SK-N-SH (cell line): ENCODE data around the gene KCNE3. TPM values are rescaled to one million over a fixed set of nuclear protein-coding genes. Genes with fewer than 3 reads are reported as not detected.

ENCODE experiments used
- CTCF ChIA-PET: fragments of 300-600, 350-600 bp; formaldehyde crosslinking; extraction: SDS; loops from one replicate; lab custom pipeline; 2021; lab: Yijun Ruan, JAX
- POLR2A ChIA-PET: fragments of 350-600 bp; sonication (Branson Sonifier 250); formaldehyde crosslinking; extraction: SDS; loops from one replicate; lab custom pipeline; 2020; ENCODE audit warnings: antibody characterized with exemption, inconsistent platforms; lab: Yijun Ruan, JAX
- DNase-seq: peaks from one replicate; pipeline ENCODE4 v3.0.0; 2012
- H2AFZ ChIP-seq: fragments of 200-600 bp; sonication (generic); 2 replicates; pipeline ENCODE4 v1.8.1; 2016; ENCODE audit warnings: antibody characterized with exemption, mild to moderate bottlenecking, low read depth
- H3F3A ChIP-seq: fragments of 200-600 bp; sonication (generic); replicated peaks from 2 replicates; pipeline ENCODE3; 2016; ENCODE audit warnings: antibody characterized with exemption, mild to moderate bottlenecking; ENCODE audit not compliant: insufficient read depth
- H3K27ac ChIP-seq, 2 experiments: fragments of 200-500 bp in 1 of 2; fragments of 200-600 bp in 1 of 2; sonication (Bioruptor generic) in 1 of 2; sonication (generic), shearing (Covaris generic) in 1 of 2; 2 replicates each; pipeline versions ENCODE4 v1.5.1 to v1.6.1; 2014 to 2016; ENCODE audit warnings: low read depth in 2 of 2, inconsistent platforms in 1 of 2, low read length in 1 of 2, mild to moderate bottlenecking in 1 of 2, mixed read lengths in 1 of 2
- H3K27me3 ChIP-seq: fragments of 200-600 bp; sonication (generic), shearing (Covaris generic); 2 replicates; pipeline ENCODE4 v1.6.1; 2016; ENCODE audit warnings: mixed run types; ENCODE audit not compliant: insufficient read depth
- H3K36me3 ChIP-seq, 2 experiments: fragments of 200-500 bp in 1 of 2; fragments of 200-600 bp in 1 of 2; sonication (Bioruptor generic) in 1 of 2; sonication (generic) in 1 of 2; replicated peaks in 1 of 2; 2 replicates each; pipeline versions ENCODE3 to v1.5.1; 2014 to 2016; ENCODE audit warnings: low read length in 1 of 2, mild to moderate bottlenecking in 1 of 2; ENCODE audit not compliant: insufficient read depth in 2 of 2, control insufficient read depth in 1 of 2
- H3K4me1 ChIP-seq, 2 experiments: fragments of 200-500 bp in 1 of 2; fragments of 200-600 bp in 1 of 2; sonication (Bioruptor generic) in 1 of 2; sonication (generic), shearing (Covaris generic) in 1 of 2; 2 replicates each; pipeline versions ENCODE4 v1.5.1 to v1.6.1; 2014 to 2016; ENCODE audit warnings: low read depth in 1 of 2, low read length in 1 of 2, mixed run types in 1 of 2; ENCODE audit not compliant: insufficient read depth in 2 of 2, control insufficient read depth in 1 of 2
- H3K4me2 ChIP-seq: fragments of 200-600 bp; sonication (generic), shearing (Covaris generic); 2 replicates; pipeline ENCODE4 v1.6.1; 2017; ENCODE audit warnings: mixed run types
- H3K4me3 ChIP-seq, 2 experiments: fragments of 200-500 bp in 1 of 2; fragments of 200-600 bp in 1 of 2; sonication (Bioruptor generic) in 1 of 2; sonication (generic), shearing (Covaris generic) in 1 of 2; 2 replicates each; pipeline versions ENCODE4 v1.5.1 to v1.8.1; 2014 to 2016; ENCODE audit warnings: low read depth in 2 of 2, inconsistent platforms in 1 of 2, low read length in 1 of 2, mild to moderate bottlenecking in 1 of 2, mixed read lengths in 1 of 2, moderate library complexity in 1 of 2
- H3K79me2 ChIP-seq: fragments of 200-600 bp; sonication (generic); 2 replicates; pipeline ENCODE4 v1.8.1; 2017; ENCODE audit warnings: mild to moderate bottlenecking; ENCODE audit not compliant: insufficient read depth
- H3K9ac ChIP-seq: fragments of 200-600 bp; sonication (generic); 2 replicates; pipeline ENCODE4 v1.6.1; 2017; ENCODE audit warnings: mixed run types
- H3K9me2 ChIP-seq: fragments of 200-600 bp; sonication (generic); 2 replicates; pipeline ENCODE4 v1.6.1; 2017; ENCODE audit warnings: mixed run types
- H3K9me3 ChIP-seq: fragments of 200-600 bp; sonication (generic); 2 replicates; pipeline ENCODE4 v1.6.1; 2017; ENCODE audit warnings: mixed run types, mild to moderate bottlenecking, moderate library complexity
- H4K20me1 ChIP-seq: fragments of 200-600 bp; sonication (generic); 2 replicates; pipeline ENCODE4 v1.6.1; 2017; ENCODE audit warnings: mild to moderate bottlenecking, mixed run types; ENCODE audit not compliant: insufficient read depth
- ELF1 ChIP-seq: IDR thresholded peaks from 2 replicates; pipeline ENCODE4 v1.4.0; 2012
- GATA2 ChIP-seq: sonication (generic); formaldehyde crosslinking; IDR thresholded peaks from 2 replicates; pipeline ENCODE4 v1.5.0; 2020; ENCODE audit warnings: mild to moderate bottlenecking, missing genetic modification reagents
- JUND ChIP-seq: IDR thresholded peaks from 2 replicates; pipeline ENCODE4 v1.4.0; 2012
- MAX ChIP-seq: IDR thresholded peaks from 2 replicates; pipeline ENCODE4 v1.4.0; 2012; ENCODE audit warnings: low read depth
- MXI1 ChIP-seq: IDR thresholded peaks from 2 replicates; pipeline ENCODE4 v1.6.1; 2012; ENCODE audit warnings: mild to moderate bottlenecking, low read depth, low read length, improper control_type of control experiment
- PBX3 ChIP-seq: IDR thresholded peaks from 2 replicates; pipeline ENCODE4; 2012
- POLR2AphosphoS5 ChIP-seq: IDR thresholded peaks from 2 replicates; pipeline ENCODE4 v1.6.1; 2012; ENCODE audit warnings: low read depth, low read length
- RAD21 ChIP-seq: IDR thresholded peaks from 2 replicates; pipeline ENCODE4 v1.6.1; 2012; ENCODE audit warnings: mild to moderate bottlenecking, low read length
- RCOR1 ChIP-seq: fragments of 150-350 bp; IDR thresholded peaks from 2 replicates; pipeline ENCODE4 v1.6.1; 2017; ENCODE audit warnings: antibody characterized with exemption, low read length
- REST ChIP-seq: IDR thresholded peaks from 2 replicates; pipeline ENCODE4 v1.6.1; 2012; ENCODE audit warnings: mild to moderate bottlenecking, low read depth, low read length, moderate library complexity
- RFX5 ChIP-seq: IDR thresholded peaks from 2 replicates; pipeline ENCODE4 v1.6.1; 2012; ENCODE audit warnings: mild to moderate bottlenecking, improper control_type of control experiment, low read length
- SIN3A ChIP-seq: IDR thresholded peaks from 2 replicates; pipeline ENCODE4 v1.6.1; 2012; ENCODE audit warnings: low read depth, mild to moderate bottlenecking, low read length, moderate library complexity, borderline replicate concordance
- SMC3 ChIP-seq: IDR thresholded peaks from 2 replicates; pipeline ENCODE4 v1.6.1; 2012; ENCODE audit warnings: low read depth, low read length, improper control_type of control experiment
- TEAD4 ChIP-seq: IDR thresholded peaks from 2 replicates; pipeline ENCODE4 v1.4.0; 2012; ENCODE audit warnings: mild to moderate bottlenecking, borderline replicate concordance; ENCODE audit not compliant: insufficient read depth
- USF1 ChIP-seq: IDR thresholded peaks from 2 replicates; pipeline ENCODE4 v1.4.0; 2012; ENCODE audit warnings: low read depth, borderline replicate concordance
- USF2 ChIP-seq: fragments of 150-350 bp; IDR thresholded peaks from 2 replicates; pipeline ENCODE4 v1.6.1; 2017; ENCODE audit warnings: antibody characterized with exemption, low read length, low read depth, borderline replicate concordance
- ZBTB33 ChIP-seq: IDR thresholded peaks from 2 replicates; pipeline ENCODE4 v1.4.0; 2012; ENCODE audit warnings: low read depth, borderline replicate concordance
- WGBS: methylation state at CpG from one replicate; pipeline ENCODE4 v1.1.6; 2017; ENCODE audit warnings: low lambda C conversion rate; 5-methylcytosine and 5-hydroxymethylcytosine counted together
- polyA plus RNA-seq, 3 experiments: library from polyadenylated mRNA; depleted of rRNA; stranded (reverse); fragments of >200 nt; gene quantifications; 2 replicates each; pipeline ENCODE4 v1.2.3, GENCODE V29; 2012

KCNE3 gene
- polyA plus RNA-seq, 1 of the 3 experiments (the other 2 are of a cell fraction), result not detected

GRCh38 chr11:74471668-74472429, 4.5 kb upstream of the KCNE3 start:
- DNase-seq, result no peak
- Histone ChIP-seq H3F3A (no peaks in the 10 kb centered on the region), H3K4me3 (no peak overlapping the region), H3K79me2 (no peaks in the 10 kb centered on the region), H3K9me2 (no peaks in the 10 kb centered on the region), H3K4me1 (peaks cover 0 to 2% of the 10 kb centered on the region in 2 experiments; a peak in 2 of 4 replicates), H3K27me3 (peaks cover 6% of the 10 kb centered on the region; the same call in 1 of the 2 replicates), H3K9me3 (no peaks in the 10 kb centered on the region), H3K27ac (no peak overlapping the region), H3K36me3 (no peaks in the 10 kb centered on the region), H4K20me1 (no peaks in the 10 kb centered on the region), H3K9ac (no peak overlapping the region), H2AFZ (no peak overlapping the region), H3K4me2 (no peak overlapping the region)
- POLR2A ChIA-PET, result no interaction called here
- CTCF ChIA-PET, result interaction anchor here (1.0 to 2.1 kb wide), 2 partner anchors 18 to 212 kb away, joined by 3 to 10 read pairs; no protein-coding TSS in a partner anchor
- 46% methylated on average over 5 of the region's 5 CpGs for WGBS
- no peak for TF ChIP-seq MAX
- no peak for TF ChIP-seq TEAD4
- TF ChIP-seq GATA2, result no peak
- no peak for TF ChIP-seq ZBTB33
- no peak for TF ChIP-seq SIN3A

GRCh38 chr11:74471037-74471436, 3.7 kb upstream of the KCNE3 start:
- Histone ChIP-seq H3K9me3 (no peaks in the 10 kb centered on the region), H4K20me1 (no peaks in the 10 kb centered on the region), H3K4me1 (peaks cover 0 to 2% of the 10 kb centered on the region in 2 experiments; a peak in 2 of 4 replicates), H3K36me3 (no peaks in the 10 kb centered on the region), H3K4me2 (no peak overlapping the region), H3K27me3 (peaks cover 5% of the 10 kb centered on the region; the same call in 1 of the 2 replicates), H3K79me2 (no peaks in the 10 kb centered on the region), H3F3A (no peaks in the 10 kb centered on the region), H2AFZ (no peak overlapping the region), H3K27ac (no peak overlapping the region), H3K9ac (no peak overlapping the region), H3K4me3 (no peak overlapping the region), H3K9me2 (no peaks in the 10 kb centered on the region)
- ChIA-PET POLR2A (interaction anchor here (1.1 kb wide), 1 partner anchor 23 kb away, joined by 3 read pairs; the partner anchor contains the start of gene LIPT2), CTCF (interaction anchor here (0.9 to 2.1 kb wide), 3 partner anchors 18 to 213 kb away, joined by 3 to 10 read pairs (median 4); no protein-coding TSS in a partner anchor)
- WGBS, result 54% methylated on average over 1 of the region's 1 CpG
- no peak for DNase-seq
- TF ChIP-seq USF2 (no peak), RCOR1 (no peak), REST (no peak), RFX5 (no peak), MAX (no peak), USF1 (no peak), POLR2AphosphoS5 (no peak), PBX3 (no peak), RAD21 (no peak), JUND (no peak), GATA2 (no peak), MXI1 (no peak), SMC3 (no peak), ELF1 (no peak)
